ENCODE results near the gene DSCAM.

Gene DSCAM

DNA sequence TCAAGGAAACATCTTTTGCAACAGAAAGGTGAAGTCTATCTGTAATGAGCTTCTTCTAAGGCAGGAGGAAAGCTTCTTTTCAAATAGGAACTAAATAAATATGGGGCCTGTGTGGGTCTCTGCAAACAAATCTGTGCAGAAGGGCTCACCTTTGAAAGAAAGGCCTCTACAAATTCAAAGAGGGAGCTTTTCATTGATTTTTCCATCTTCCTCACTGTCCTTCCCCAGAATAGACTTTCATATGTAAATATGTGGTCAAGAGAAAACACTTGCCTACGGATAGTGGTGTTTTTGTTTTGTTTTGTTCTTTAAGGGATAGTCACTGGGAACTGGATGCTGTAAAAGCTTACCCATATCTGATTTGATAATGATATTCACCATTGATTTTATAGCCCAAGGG lies 223.4 kb downstream of the DSCAM start:
- no peaks in the 10 kb centered on the region for H3K36me3 ChIP-seq (replicated peaks)
- no peak overlapping the region for H3K27ac ChIP-seq
- TF ChIP-seq, protein P1, sequence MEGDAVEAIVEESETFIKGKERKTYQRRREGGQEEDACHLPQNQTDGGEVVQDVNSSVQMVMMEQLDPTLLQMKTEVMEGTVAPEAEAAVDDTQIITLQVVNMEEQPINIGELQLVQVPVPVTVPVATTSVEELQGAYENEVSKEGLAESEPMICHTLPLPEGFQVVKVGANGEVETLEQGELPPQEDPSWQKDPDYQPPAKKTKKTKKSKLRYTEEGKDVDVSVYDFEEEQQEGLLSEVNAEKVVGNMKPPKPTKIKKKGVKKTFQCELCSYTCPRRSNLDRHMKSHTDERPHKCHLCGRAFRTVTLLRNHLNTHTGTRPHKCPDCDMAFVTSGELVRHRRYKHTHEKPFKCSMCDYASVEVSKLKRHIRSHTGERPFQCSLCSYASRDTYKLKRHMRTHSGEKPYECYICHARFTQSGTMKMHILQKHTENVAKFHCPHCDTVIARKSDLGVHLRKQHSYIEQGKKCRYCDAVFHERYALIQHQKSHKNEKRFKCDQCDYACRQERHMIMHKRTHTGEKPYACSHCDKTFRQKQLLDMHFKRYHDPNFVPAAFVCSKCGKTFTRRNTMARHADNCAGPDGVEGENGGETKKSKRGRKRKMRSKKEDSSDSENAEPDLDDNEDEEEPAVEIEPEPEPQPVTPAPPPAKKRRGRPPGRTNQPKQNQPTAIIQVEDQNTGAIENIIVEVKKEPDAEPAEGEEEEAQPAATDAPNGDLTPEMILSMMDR (IDR thresholded peaks at IDR 0.05; ENCODE audit: low read depth, low read length, missing control alignments): no peak
- in situ Hi-C loops (cut with HindIII; ENCODE audit: low pct_ligation_motif_present, low sequenced_read_pairs): no loop called here
- no peak overlapping the region for H3K4me3 ChIP-seq (ENCODE audit: low read depth, low read length)
- H3K27me3 ChIP-seq (replicated peaks): no peaks in the 10 kb centered on the region
- DNase-seq: no peak

DNA sequence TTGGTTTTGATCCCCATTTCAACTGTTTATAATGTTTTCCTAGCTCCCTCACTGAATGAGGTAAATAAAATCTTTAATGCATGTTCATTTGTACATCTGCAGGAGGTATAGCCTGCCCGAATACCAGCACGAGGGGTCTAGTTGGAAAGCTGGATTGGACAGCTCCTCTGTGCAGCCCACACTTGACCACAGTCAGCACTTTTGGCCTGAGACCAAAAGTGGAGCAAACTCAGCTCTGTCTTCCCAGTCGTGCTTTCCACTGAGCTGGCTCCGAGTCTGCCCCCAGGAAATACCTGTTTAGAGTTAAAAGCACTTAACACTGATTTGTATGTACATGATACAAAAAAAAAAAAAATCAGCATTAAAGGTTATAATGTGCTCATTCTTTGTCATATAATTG lies 224.4 kb downstream of the DSCAM start:
- TF ChIP-seq, protein P1 (IDR thresholded peaks at IDR 0.05; ENCODE audit: low read depth, low read length, missing control alignments): no peak
- no peak for DNase-seq
- in situ Hi-C loops (cut with HindIII; ENCODE audit: low pct_ligation_motif_present, low sequenced_read_pairs): no loop called here

DNA sequence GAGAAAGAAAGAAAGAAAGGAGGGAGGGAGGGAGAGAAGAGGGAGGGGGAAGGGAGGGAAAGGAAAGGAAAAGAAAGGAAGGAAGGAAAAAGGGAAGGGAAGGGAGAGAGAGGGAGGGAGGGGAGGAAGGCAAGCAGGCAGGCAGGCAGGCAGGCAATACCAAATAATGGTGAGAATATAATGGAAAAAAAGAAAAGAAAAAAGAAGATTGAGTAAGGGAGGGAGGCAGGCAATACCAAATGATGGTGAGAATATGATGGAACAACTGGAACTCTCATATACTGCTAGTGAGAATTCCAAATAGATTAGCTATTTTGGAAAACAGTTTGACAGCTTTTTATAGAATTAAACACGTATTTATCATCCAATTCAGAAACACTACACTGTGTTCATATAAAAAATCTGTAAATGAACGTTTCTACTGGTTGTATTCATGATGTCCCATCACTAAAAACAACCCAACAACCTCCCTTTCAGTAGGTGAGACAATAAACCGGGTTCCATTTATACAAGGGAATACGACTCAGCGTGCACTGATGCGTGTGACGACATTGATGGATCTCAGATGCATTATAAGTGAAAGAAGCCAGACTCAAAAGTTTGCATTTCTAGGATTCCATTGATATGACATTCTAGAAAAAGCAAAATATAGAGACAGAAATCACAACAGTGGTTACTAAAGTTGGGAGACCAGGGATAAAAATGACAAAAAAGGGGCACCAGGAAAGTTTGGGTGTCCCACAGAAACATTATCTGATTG lies 226.4 kb downstream of the DSCAM start:
- DNase-seq: no peak
- no peaks in the 10 kb centered on the region for H3K36me3 ChIP-seq (replicated peaks)
- no peak overlapping the region for H3K27ac ChIP-seq
- no peak overlapping the region for H3K4me3 ChIP-seq (ENCODE audit: low read depth, low read length)
- in situ Hi-C loops (cut with HindIII; ENCODE audit: low pct_ligation_motif_present, low sequenced_read_pairs): no loop called here
- TF ChIP-seq, protein P1 (IDR thresholded peaks at IDR 0.05; ENCODE audit: low read depth, low read length, missing control alignments): no peak
- H3K27me3 ChIP-seq (replicated peaks): no peaks in the 10 kb centered on the region

More for the DNA sequence above, 224.4 kb downstream of the DSCAM start:
- Histone ChIP-seq H3K27ac (no peak overlapping the region), H3K36me3 (replicated peaks) (no peaks in the 10 kb centered on the region), H3K4me3 (ENCODE audit: low read depth, low read length) (no peak overlapping the region), H3K27me3 (replicated peaks) (no peaks in the 10 kb centered on the region)

DNA sequence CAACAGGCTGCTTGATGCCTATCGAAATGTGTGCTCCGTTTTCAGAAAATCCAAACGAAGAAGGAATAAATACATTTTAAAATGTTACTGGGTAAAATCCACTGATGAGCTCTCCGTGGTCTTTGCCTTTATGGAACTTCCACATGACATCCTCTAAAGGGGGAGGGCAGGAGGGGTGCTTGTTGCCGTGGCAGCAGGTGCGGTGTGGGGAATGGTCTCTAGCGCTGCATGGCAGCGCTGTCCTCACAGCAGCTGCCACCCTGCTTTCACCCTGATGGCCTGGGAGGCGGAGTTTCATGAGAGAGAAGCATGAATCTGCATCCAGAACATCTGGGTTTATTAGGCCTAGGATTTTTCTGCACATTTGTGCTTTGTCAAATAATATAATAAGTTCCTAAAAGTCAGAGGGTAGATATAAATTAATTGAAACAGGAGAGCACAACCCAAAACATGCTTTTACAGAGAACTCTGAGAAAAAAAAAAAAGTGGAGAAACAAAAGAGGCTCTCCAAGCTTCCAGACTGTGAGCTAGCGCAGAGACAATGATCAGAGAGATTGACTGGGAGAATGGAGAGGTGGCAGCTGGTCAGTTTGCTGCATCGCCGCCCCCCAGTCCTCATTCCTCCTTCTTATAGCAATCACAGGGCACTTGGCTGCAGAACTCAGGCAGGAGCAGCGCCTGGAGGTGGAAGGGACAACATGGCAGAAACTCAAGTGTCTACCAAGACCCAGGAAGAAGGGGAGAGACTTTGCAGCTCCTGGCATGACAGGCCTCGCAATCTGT lies 228.6 kb downstream of the DSCAM start:
- TF ChIP-seq, protein P1 (IDR thresholded peaks at IDR 0.05; ENCODE audit: low read depth, low read length, missing control alignments): no peak

DNA sequence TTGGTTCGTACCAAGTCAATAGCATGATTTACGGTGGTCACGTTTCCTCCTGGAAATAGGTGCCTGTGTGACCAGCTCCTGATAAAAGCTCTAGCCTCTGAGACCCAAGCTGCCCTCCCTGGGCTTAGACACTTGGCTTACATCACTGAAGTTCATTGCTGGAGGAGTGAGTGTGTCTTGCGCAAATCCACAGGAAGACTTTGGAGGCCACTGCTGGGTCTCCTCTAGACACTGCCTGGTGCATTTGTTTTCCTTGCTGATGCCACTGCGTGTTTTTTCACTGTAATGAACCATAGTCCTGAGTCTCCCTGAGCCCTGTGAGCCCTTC lies 230.6 kb downstream of the DSCAM start:
- TF ChIP-seq, protein P1 (IDR thresholded peaks at IDR 0.05; ENCODE audit: low read depth, low read length, missing control alignments): no peak
- H3K27me3 ChIP-seq (replicated peaks): no peaks in the 10 kb centered on the region
- no peak for DNase-seq
- no peak overlapping the region for H3K4me3 ChIP-seq (ENCODE audit: low read depth, low read length)
- H3K27ac ChIP-seq: no peak overlapping the region
- no peaks in the 10 kb centered on the region for H3K36me3 ChIP-seq (replicated peaks)
- in situ Hi-C loops (cut with HindIII; ENCODE audit: low pct_ligation_motif_present, low sequenced_read_pairs): no loop called here

More for the DNA sequence above, 228.6 kb downstream of the DSCAM start:
- H3K27me3 ChIP-seq (replicated peaks): no peaks in the 10 kb centered on the region
- H3K27ac ChIP-seq: no peak overlapping the region
- no peak overlapping the region for H3K4me3 ChIP-seq (ENCODE audit: low read depth, low read length)
- no peak for DNase-seq
- no peaks in the 10 kb centered on the region for H3K36me3 ChIP-seq (replicated peaks)
- in situ Hi-C loops (cut with HindIII; ENCODE audit: low pct_ligation_motif_present, low sequenced_read_pairs): no loop called here
